Esophagus squamous epithelium (tissue), 4 donors: ENCODE measurements around the gene RGS6.

ENCODE experiments used
- POLR2A ChIP-seq, 4 donors: fragments of 450-650 bp; IDR thresholded peaks; one replicate each; pipeline ENCODE4 v1.6.1; 2017; ENCODE audit warnings: antibody characterized with exemption in 4 of 4, mild to moderate bottlenecking in 4 of 4, moderate library complexity in 3 of 4
- TF ChIP-seq, protein P1 (sequence below), 6 experiments: fragments of 450-650 bp in 4 of 6; fragments of 200-600 bp in 2 of 6; sonication (generic) in 2 of 6; IDR thresholded peaks; one replicate each; pipeline ENCODE4 v1.5.1; 2016 to 2019; ENCODE audit warnings: antibody characterized with exemption in 6 of 6, mild to moderate bottlenecking in 4 of 6, moderate library complexity in 4 of 6

DNA sequence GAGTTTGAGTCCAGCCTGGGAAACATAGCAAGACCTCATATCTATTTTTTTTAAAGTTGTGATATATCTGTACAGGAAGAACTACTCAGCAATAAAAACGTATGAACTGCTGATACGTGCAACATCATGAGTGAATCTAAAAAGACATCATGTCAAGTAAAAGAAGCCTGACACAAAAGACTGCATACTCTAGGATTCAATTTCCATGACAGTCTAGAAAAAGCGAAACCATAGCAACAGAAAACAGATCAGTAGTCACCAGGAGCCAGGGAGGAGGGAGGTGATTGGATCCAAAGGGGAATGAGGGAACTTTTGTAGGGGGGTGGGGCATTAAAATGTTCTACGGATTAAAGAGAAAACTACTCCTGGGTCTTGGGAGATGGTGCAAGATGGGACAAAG lies 8.7 kb upstream of the RGS6 start:
- TF ChIP-seq, protein P1, sequence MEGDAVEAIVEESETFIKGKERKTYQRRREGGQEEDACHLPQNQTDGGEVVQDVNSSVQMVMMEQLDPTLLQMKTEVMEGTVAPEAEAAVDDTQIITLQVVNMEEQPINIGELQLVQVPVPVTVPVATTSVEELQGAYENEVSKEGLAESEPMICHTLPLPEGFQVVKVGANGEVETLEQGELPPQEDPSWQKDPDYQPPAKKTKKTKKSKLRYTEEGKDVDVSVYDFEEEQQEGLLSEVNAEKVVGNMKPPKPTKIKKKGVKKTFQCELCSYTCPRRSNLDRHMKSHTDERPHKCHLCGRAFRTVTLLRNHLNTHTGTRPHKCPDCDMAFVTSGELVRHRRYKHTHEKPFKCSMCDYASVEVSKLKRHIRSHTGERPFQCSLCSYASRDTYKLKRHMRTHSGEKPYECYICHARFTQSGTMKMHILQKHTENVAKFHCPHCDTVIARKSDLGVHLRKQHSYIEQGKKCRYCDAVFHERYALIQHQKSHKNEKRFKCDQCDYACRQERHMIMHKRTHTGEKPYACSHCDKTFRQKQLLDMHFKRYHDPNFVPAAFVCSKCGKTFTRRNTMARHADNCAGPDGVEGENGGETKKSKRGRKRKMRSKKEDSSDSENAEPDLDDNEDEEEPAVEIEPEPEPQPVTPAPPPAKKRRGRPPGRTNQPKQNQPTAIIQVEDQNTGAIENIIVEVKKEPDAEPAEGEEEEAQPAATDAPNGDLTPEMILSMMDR (IDR thresholded peaks at IDR 0.05): no peak
- no peak for TF ChIP-seq POLR2A (IDR thresholded peaks at IDR 0.05)
